MG63 (cell line): ENCODE measurements around the gene GLT8D2. TPM values are rescaled to one million over a fixed set of nuclear protein-coding genes. Genes with fewer than 3 reads are reported as not detected.

Experiments used
- DNase-seq: peaks from one replicate; pipeline ENCODE4 v3.0.0-alpha.2; 2020
- H3K27me3 ChIP-seq: fragments of 250-450 bp; sonication (Bioruptor Pico); 2 replicates; pipeline ENCODE4 v1.5.1; 2020; ENCODE audit warnings: mild to moderate bottlenecking, moderate library complexity
- H3K36me3 ChIP-seq: fragments of 250-450 bp; sonication (Bioruptor Pico); 2 replicates; pipeline ENCODE4 v1.5.1; 2020; ENCODE audit warnings: mild to moderate bottlenecking, moderate library complexity
- H3K4me3 ChIP-seq: fragments of 250-450 bp; sonication (Bioruptor Pico); 2 replicates; pipeline ENCODE4 v1.5.1; 2020; ENCODE audit warnings: mild to moderate bottlenecking, moderate library complexity
- H3K9me3 ChIP-seq: fragments of 250-450 bp; sonication (Bioruptor Pico); 2 replicates; pipeline ENCODE4 v1.5.1; 2020; ENCODE audit warnings: mild to moderate bottlenecking, moderate library complexity
- total RNA-seq: library from RNA; depleted of rRNA; stranded (reverse); fragments of >200 nt; shearing (Covaris generic); gene quantifications from 2 replicates; pipeline ENCODE4 v1.2.3, GENCODE V29; 2014; ENCODE audit warnings: low replicate concordance; rRNA removed

GLT8D2 gene
- total RNA-seq, 1 experiment from 2014 or later, result not detected

- Histone ChIP-seq H3K4me3 (no peak overlapping the region), H3K9me3 (no peaks in the 10 kb centered on the region), H3K36me3 (peaks cover 86% of the 10 kb centered on the region), H3K27me3 (no peaks in the 10 kb centered on the region)
- DNase-seq, result no peak
Observed at GRCh38 chr12:103947871-103948555, 102.0 kb downstream of the GLT8D2 start.

- Histone ChIP-seq H3K4me3 (no peak overlapping the region), H3K27me3 (no peaks in the 10 kb centered on the region), H3K36me3 (peaks cover 100% of the 10 kb centered on the region), H3K9me3 (no peaks in the 10 kb centered on the region)
- DNase-seq, result no peak
Observed at GRCh38 chr12:103944964-103945363, 105.0 kb downstream of the GLT8D2 start.

Other genes starting within 250 kb of the GLT8D2 start
- 10.9 and 11.8 TPM in 2 replicates for gene NT5DC3, start 209.0 kb downstream of the GLT8D2 start, total RNA-seq
- gene HSP90B1, start 119.8 kb downstream of the GLT8D2 start, total RNA-seq, result 364 and 534 TPM in 2 replicates
- 24.6 and 42.0 TPM in 2 replicates for gene TDG, start 84.3 kb downstream of the GLT8D2 start, total RNA-seq
- 6.1 and 16.3 TPM in 2 replicates for gene HCFC2, start 14.3 kb upstream of the GLT8D2 start, total RNA-seq
- 34.1 and 38.7 TPM in 2 replicates for gene NFYB, start 88.0 kb upstream of the GLT8D2 start, total RNA-seq
- gene TXNRD1, start 165.6 kb upstream of the GLT8D2 start, total RNA-seq, result 924 and 1,093 TPM in 2 replicates